ENCODE data around the gene HSD11B1L. TPM values are rescaled to one million over a fixed set of nuclear protein-coding genes. Genes with fewer than 3 reads are reported as not detected.

Gene HSD11B1L, protein sequence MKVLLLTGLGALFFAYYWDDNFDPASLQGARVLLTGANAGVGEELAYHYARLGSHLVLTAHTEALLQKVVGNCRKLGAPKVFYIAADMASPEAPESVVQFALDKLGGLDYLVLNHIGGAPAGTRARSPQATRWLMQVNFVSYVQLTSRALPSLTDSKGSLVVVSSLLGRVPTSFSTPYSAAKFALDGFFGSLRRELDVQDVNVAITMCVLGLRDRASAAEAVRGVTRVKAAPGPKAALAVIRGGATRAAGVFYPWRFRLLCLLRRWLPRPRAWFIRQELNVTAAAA
- total RNA-seq: 7.3 and 7.8 TPM in 2 replicates

DNA sequence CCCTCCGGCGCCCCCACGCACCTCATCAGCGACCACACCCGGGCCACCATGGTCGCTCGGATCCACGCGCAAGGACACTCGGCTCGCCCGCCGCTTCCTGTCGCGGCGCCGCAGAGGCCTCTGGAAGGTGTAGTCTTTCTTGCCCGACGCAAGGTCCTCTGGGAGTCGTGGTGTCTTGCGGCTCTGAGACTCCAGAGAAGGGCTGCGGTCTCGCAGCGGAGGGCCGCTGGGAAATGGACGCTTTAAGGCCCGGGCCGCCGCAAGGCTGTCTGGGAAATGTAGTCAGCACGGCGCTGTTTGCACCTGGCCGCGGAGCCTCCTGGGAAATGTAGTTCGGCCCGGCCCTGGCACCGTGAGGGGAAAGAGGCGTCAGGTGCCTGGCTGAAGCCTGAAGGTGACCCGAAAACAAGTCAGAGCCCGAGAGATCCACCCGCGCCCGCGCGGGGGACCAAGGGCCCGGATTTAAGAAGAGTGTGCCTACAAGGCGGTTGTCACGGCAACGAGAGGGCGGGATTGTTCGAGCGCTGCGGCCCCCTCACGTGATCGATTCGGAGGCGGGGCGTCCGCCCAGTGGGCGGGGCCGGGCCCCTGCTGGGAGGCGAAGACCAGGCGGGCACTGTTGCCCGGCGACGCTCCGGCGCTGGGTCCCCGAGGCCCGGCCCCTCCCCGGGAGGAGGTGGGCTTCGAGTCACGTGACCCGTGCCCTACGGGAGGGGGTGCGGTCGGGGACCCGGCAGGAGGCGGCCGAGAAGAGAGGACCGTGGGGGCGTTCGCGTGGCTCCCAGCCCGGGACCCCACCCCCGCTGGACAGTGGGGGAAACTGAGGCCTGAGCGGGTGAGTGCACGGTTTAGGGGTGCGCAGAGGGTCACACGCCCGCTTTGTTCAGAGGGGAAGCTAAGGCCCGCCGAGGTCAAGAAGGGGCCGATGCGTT is at the start of gene HSD11B1L, which contains the start of gene MICOS13:
TSS of gene HSD11B1L (plus strand) at position 591 of the 932 bp plus-strand sequence. CDS start 3,806 bp downstream, outside the sequence.
TSS of gene MICOS13 (minus strand) at position 80 of the 932 bp plus-strand sequence. CDS start at position 50, 30 bp downstream.

DNA sequence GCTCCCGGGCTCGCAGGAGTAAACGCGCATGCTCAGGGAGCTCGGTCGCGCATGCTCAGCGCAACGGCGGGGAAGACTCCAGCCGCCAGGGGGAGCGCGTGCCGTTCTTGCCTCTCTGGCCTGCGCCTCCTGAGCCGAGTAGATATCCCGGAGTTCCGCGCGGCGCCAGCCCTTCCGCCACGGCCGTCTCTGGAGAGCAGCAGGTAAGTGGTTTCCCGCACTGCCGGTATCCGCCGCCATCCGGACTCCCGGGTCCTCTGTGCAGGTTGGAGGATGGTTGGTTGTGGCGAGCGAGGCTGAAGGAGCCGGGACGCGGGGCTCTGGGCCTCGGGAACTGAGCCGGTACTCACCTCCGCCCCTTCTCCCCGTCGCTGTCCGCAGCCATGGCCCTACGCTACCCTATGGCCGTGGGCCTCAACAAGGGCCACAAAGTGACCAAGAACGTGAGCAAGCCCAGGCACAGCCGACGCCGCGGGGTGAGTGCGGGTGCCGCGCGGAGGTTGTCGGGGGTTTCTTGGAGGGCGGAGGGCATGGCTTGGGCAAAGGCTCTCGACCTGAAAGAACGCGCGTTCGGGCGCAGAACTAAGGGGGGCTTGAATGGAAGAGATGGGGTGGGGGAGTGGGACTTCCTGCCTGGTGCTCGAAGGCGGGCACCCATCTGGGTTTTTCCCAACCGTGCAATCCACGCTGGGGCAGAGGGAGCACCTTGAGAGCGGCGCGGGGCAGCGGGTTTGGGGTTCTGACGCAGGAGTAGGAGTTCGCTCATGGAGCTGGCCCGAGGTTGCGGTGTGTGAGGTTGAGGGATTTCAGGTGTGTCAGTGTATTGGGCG is 9.5 kb downstream of the HSD11B1L start, which contains the start of gene RPL36:
TSS of gene RPL36 (plus strand) at position 171 of the 830 bp plus-strand sequence. CDS start at position 384, 213 bp downstream.

DNA sequence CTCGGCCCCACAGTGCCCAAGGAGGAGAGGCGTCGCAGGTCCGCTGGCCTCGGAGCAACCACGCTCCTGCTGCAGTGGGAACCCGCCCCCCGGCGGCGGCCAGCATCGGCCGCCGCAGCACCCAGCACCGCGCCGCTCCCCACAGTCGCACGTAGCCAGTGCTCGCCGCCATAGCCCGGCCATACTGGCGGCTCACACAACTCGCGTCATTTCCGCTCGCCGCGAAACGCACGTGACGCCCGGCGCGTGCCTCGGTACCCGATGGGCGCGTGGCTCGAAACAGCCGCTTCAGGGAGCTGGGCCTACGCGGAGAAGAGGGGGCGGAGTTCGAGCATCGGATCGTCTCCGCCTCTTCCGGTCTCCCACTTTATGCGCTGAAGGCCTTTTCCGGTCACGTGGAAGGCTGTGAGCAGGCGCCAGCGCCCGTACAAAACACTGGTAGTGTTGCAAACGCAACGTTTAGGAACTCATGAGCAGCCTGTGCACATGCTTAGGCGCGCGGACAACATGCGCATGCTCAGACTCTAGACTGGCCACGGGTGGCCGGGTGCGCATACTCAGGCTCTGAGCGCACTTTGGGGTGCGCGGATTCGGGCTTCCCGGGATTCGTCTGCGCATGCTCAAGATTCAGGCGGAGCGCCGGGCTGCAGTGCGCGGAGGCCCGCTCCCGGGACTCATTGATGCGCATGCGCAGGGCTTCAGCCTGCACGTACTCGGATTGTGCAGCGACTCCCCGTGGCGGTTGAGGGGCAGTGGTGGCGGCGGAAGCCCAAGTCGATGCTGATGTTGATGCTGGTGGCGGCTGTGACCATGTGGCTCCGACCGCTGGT is 39.3 kb downstream of the HSD11B1L start, which contains the start of the genes CATSPERD and LONP1:
TSS of gene CATSPERD (plus strand) at position 677 of the 830 bp plus-strand sequence. CDS start at position 778, 101 bp downstream.
TSS of gene LONP1 (minus strand) at position 186 of the 830 bp plus-strand sequence. CDS start at position 172, 14 bp downstream.

Other genes with a start within 250 kb of the HSD11B1L start
- not detected in 2 replicates for gene ZNRF4, start 225.6 kb upstream of the HSD11B1L start, total RNA-seq
- gene TINCR, start 113.1 kb upstream of the HSD11B1L start, total RNA-seq: not detected in 2 replicates
- gene SAFB2, start 58.3 kb upstream of the HSD11B1L start, total RNA-seq: 26.6 and 30.9 TPM in 2 replicates
- 47.1 and 52.9 TPM in 2 replicates for gene SAFB, start 57.9 kb upstream of the HSD11B1L start, total RNA-seq
- gene MICOS13, start 511 bp upstream of the HSD11B1L start, total RNA-seq: 27.8 and 32.5 TPM in 2 replicates
- gene RPL36, start 9.3 kb downstream of the HSD11B1L start, total RNA-seq: 513 and 637 TPM in 2 replicates
- 92.9 and 106 TPM in 2 replicates for gene LONP1, start 39.1 kb downstream of the HSD11B1L start, total RNA-seq
- gene CATSPERD, start 39.6 kb downstream of the HSD11B1L start, total RNA-seq: not detected in 2 replicates
- gene PRR22, start 103.7 kb downstream of the HSD11B1L start, total RNA-seq: under 0.01 and 0.30 TPM in 2 replicates
- 29.2 and 35.0 TPM in 2 replicates for gene DUS3L, start 110.1 kb downstream of the HSD11B1L start, total RNA-seq
- not detected in 2 replicates for gene NRTN, start 124.0 kb downstream of the HSD11B1L start, total RNA-seq
- not detected in 2 replicates for gene FUT6, start 158.7 kb downstream of the HSD11B1L start, total RNA-seq
- not detected in 2 replicates for gene FUT3, start 170.4 kb downstream of the HSD11B1L start, total RNA-seq
- not detected in 2 replicates for gene FUT5, start 189.5 kb downstream of the HSD11B1L start, total RNA-seq
- gene NDUFA11, start 222.8 kb downstream of the HSD11B1L start, total RNA-seq: 211 and 432 TPM in 2 replicates
- 4.5 and 7.6 TPM in 2 replicates for gene VMAC, start 223.8 kb downstream of the HSD11B1L start, total RNA-seq
- 0.97 and 2.0 TPM in 2 replicates for gene CAPS, start 233.2 kb downstream of the HSD11B1L start, total RNA-seq